T47D (cell line): ENCODE results near the gene ALG12.

Experiments used
- DNase-seq, 2 experiments: peaks; one replicate each; pipeline versions ENCODE4 v3.0.0 to v3.0.0-alpha.2; 2011 to 2012; ENCODE audit warnings: low read depth in 1 of 2, low spot score in 1 of 2
- JUND ChIP-seq: IDR thresholded peaks from 2 replicates; pipeline ENCODE4 v1.6.1; 2012; ENCODE audit warnings: low read depth
- in situ Hi-C: cut with HindIII; loops from 2 replicates; pipeline ENCODE4 v1.10.0; 2016; ENCODE audit warnings: low sequenced_read_pairs, low pct_unique_long_range_greater_than_20kb

The ALG12 gene

GRCh38 chr22:49961601-49962011 lies 43.4 kb upstream of the ALG12 start:
- DNase-seq, result no peak
- in situ Hi-C loops, result no loop called here
- no peak for TF ChIP-seq JUND

GRCh38 chr22:49961005-49961600 lies 42.9 kb upstream of the ALG12 start:
- DNase-seq, result peak in 1 of 2 experiments; percentile 74
- TF ChIP-seq JUND, result no peak
- in situ Hi-C loops, result no loop called here

- TF ChIP-seq JUND, result no peak
- in situ Hi-C loops, result no loop called here
- DNase-seq, result peak; percentile 97 to 98
These were observed 42.1 kb upstream of the ALG12 start, which contains the start of gene PIM3 for GRCh38 chr22:49960159-49961004. PIM3 (plus strand) TSS chr22:49960772; CDS start chr22:49960948, 176 bp downstream.

GRCh38 chr22:49959782-49960158 lies 41.5 kb upstream of the ALG12 start:
- TF ChIP-seq JUND, result no peak
- in situ Hi-C loops, result no loop called here
- DNase-seq, result no peak

GRCh38 chr22:49958931-49959781 lies 40.9 kb upstream of the ALG12 start:
- no peak for DNase-seq
- in situ Hi-C loops, result no loop called here
- TF ChIP-seq JUND, result no peak

GRCh38 chr22:49958366-49958921 lies 40.2 kb upstream of the ALG12 start:
- in situ Hi-C loops, result no loop called here
- TF ChIP-seq JUND, result no peak
- DNase-seq, result no peak

GRCh38 chr22:49957826-49958365 lies 39.7 kb upstream of the ALG12 start:
- DNase-seq, result no peak
- no peak for TF ChIP-seq JUND
- in situ Hi-C loops, result no loop called here

- TF ChIP-seq JUND, result no peak
- no peak for DNase-seq
- in situ Hi-C loops, result no loop called here
These were observed 38.9 kb upstream of the ALG12 start for GRCh38 chr22:49956914-49957825.

GRCh38 chr22:49956418-49956770 lies 38.2 kb upstream of the ALG12 start:
- no peak for TF ChIP-seq JUND
- DNase-seq, result no peak
- in situ Hi-C loops, result no loop called here

- TF ChIP-seq JUND, result no peak
- no peak for DNase-seq
- in situ Hi-C loops, result no loop called here
These were observed 37.6 kb upstream of the ALG12 start for GRCh38 chr22:49955581-49956417.
